Liver (tissue), 3 donors: ENCODE data around the gene FER1L5.

Source experiments
- EGR1 ChIP-seq, 2 donors: IDR thresholded peaks; 2 replicates each; pipeline ENCODE4 v1.6.1; 2016 to 2018; ENCODE audit warnings: antibody characterized with exemption in 2 of 2, low read depth in 2 of 2
- FOXA1 ChIP-seq: IDR thresholded peaks from 2 replicates; pipeline ENCODE4 v1.6.1; 2016; ENCODE audit warnings: antibody characterized with exemption
- GABPA ChIP-seq, 2 donors: IDR thresholded peaks in 1 of 2; conservative IDR thresholded peaks in 1 of 2; 2 replicates each; pipeline ENCODE4 v1.6.1; 2016; ENCODE audit warnings: antibody characterized with exemption in 2 of 2, mild to moderate bottlenecking in 1 of 2, moderate library complexity in 1 of 2
- JUND ChIP-seq, 2 donors: IDR thresholded peaks; 2 replicates each; pipeline ENCODE4 v1.6.1; 2016; ENCODE audit warnings: antibody characterized with exemption in 2 of 2
- RAD21 ChIP-seq, 2 donors: IDR thresholded peaks; 2 replicates each; pipeline ENCODE4 v1.6.1; 2016; ENCODE audit warnings: antibody characterized with exemption in 2 of 2, mild to moderate bottlenecking in 2 of 2
- RXRA ChIP-seq, 2 donors: IDR thresholded peaks; 2 replicates each; pipeline ENCODE4 v1.6.1; 2017 to 2018; ENCODE audit warnings: antibody characterized with exemption in 2 of 2, mild to moderate bottlenecking in 1 of 2
- SP1 ChIP-seq: IDR thresholded peaks from 2 replicates; pipeline ENCODE4 v1.6.1; 2018; ENCODE audit warnings: antibody characterized with exemption, mild to moderate bottlenecking
- TAF1 ChIP-seq: conservative IDR thresholded peaks from 2 replicates; pipeline ENCODE4 v1.6.1; 2016; ENCODE audit warnings: antibody characterized with exemption, mild to moderate bottlenecking
- TF ChIP-seq, protein P1 (sequence below): fragments of 150-350 bp; IDR thresholded peaks from 2 replicates; pipeline ENCODE4 v1.5.1; 2017; ENCODE audit warnings: improper control_type of control experiment, low read depth, low read length; ENCODE audit not compliant: missing input control
- TF ChIP-seq, protein P2 (sequence below): IDR thresholded peaks from 2 replicates; pipeline ENCODE4 v1.6.1; 2016; ENCODE audit warnings: antibody characterized with exemption, mild to moderate bottlenecking
- TF ChIP-seq, protein P3 (sequence below): IDR thresholded peaks from 2 replicates; pipeline ENCODE4 v1.6.1; 2016; ENCODE audit warnings: antibody characterized with exemption
- donor health status: healthy.
- donor health status: healthy.

DNA sequence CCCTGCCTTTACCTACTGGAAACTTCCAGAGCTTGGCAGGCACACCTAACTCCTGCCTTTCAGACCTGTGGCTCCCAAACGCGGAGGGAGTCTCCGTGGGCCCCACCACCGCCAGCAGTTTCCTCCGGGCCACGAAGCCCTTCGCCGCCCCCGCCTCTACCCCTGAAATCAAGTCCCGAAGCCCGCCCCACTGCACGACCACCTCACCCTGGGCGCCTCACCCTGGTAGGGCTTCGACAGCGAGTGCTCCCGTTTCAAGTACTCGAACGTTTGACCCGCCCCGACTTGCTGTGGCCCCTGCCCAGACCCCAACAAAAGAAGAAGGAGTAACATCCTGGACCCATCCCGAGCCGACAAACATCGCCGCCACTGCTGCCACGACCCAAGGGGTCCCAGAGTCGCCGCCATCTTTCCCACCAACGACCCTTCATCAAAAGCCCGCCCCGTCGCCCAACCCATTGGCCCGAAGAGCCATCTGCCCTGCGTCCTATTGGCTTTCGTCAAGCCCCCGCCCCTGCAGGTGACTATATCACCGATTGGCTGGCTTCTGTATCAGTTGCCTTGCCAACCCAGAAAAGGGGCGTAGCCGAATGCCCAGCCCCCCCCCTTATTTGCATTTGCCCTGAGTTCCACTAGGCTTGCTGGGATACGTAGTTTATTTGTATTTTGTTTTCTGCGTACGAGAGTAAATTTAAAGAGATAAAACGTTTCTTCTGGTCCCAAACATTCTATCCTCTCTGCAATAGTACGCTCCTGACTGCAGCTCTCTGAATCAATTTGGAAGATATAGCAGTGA lies 97.3 kb downstream of the FER1L5 start, which contains the start of gene LMAN2L:
- TF ChIP-seq, protein P1, sequence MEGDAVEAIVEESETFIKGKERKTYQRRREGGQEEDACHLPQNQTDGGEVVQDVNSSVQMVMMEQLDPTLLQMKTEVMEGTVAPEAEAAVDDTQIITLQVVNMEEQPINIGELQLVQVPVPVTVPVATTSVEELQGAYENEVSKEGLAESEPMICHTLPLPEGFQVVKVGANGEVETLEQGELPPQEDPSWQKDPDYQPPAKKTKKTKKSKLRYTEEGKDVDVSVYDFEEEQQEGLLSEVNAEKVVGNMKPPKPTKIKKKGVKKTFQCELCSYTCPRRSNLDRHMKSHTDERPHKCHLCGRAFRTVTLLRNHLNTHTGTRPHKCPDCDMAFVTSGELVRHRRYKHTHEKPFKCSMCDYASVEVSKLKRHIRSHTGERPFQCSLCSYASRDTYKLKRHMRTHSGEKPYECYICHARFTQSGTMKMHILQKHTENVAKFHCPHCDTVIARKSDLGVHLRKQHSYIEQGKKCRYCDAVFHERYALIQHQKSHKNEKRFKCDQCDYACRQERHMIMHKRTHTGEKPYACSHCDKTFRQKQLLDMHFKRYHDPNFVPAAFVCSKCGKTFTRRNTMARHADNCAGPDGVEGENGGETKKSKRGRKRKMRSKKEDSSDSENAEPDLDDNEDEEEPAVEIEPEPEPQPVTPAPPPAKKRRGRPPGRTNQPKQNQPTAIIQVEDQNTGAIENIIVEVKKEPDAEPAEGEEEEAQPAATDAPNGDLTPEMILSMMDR = no peak
- TF ChIP-seq SP1 (peak; percentile 88), EGR1 (IDR thresholded peaks at IDR 0.05; ENCODE audit: low read depth in 2 of 2) (no peak), JUND (IDR thresholded peaks at IDR 0.05) (peak in 1 of 2 donors; percentile 57), FOXA1 (peak; percentile 53), GABPA (IDR thresholded peaks at IDR 0.05 in 1 of 2, conservative IDR thresholded peaks at IDR 0.05 in 1 of 2) (peak in 1 of 2 donors; percentile 50), RXRA (IDR thresholded peaks at IDR 0.05) (peak; percentile 47 to 67), TAF1 (no peak), RAD21 (IDR thresholded peaks at IDR 0.05) (peak; percentile 46 to 56)
- TF ChIP-seq, protein P2, sequence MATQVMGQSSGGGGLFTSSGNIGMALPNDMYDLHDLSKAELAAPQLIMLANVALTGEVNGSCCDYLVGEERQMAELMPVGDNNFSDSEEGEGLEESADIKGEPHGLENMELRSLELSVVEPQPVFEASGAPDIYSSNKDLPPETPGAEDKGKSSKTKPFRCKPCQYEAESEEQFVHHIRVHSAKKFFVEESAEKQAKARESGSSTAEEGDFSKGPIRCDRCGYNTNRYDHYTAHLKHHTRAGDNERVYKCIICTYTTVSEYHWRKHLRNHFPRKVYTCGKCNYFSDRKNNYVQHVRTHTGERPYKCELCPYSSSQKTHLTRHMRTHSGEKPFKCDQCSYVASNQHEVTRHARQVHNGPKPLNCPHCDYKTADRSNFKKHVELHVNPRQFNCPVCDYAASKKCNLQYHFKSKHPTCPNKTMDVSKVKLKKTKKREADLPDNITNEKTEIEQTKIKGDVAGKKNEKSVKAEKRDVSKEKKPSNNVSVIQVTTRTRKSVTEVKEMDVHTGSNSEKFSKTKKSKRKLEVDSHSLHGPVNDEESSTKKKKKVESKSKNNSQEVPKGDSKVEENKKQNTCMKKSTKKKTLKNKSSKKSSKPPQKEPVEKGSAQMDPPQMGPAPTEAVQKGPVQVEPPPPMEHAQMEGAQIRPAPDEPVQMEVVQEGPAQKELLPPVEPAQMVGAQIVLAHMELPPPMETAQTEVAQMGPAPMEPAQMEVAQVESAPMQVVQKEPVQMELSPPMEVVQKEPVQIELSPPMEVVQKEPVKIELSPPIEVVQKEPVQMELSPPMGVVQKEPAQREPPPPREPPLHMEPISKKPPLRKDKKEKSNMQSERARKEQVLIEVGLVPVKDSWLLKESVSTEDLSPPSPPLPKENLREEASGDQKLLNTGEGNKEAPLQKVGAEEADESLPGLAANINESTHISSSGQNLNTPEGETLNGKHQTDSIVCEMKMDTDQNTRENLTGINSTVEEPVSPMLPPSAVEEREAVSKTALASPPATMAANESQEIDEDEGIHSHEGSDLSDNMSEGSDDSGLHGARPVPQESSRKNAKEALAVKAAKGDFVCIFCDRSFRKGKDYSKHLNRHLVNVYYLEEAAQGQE = peak; percentile 73
- TF ChIP-seq, protein P3, sequence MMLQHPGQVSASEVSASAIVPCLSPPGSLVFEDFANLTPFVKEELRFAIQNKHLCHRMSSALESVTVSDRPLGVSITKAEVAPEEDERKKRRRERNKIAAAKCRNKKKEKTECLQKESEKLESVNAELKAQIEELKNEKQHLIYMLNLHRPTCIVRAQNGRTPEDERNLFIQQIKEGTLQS = no peak
